GM12865 (cell line): ENCODE data around the gene PLXNB3.

Experiments
- DNase-seq: peaks from one replicate; pipeline ENCODE4 v3.0.0; 2010; ENCODE audit warnings: low read depth
- H3K4me3 ChIP-seq: 2 replicates; pipeline ENCODE4 v1.5.1; 2011; ENCODE audit warnings: mild to moderate bottlenecking, low read depth, low read length, control low read depth
- CTCF ChIP-seq: IDR thresholded peaks from 2 replicates; pipeline ENCODE4 v1.5.1; 2011; ENCODE audit warnings: low read length, control low read depth, low read depth, inconsistent platforms; ENCODE audit not compliant: insufficient read depth; ENCODE audit errors: missing control alignments

PLXNB3 gene

GRCh38 chrX:153804621-153805020, 40.6 kb downstream of the PLXNB3 start:
- no peak for DNase-seq
- H3K4me3 ChIP-seq, result no peak overlapping the region
- no peak for TF ChIP-seq CTCF

- no peak for TF ChIP-seq CTCF
- no peak overlapping the region for H3K4me3 ChIP-seq
- DNase-seq, result no peak
Measured at GRCh38 chrX:153805436-153805835, 41.4 kb downstream of the PLXNB3 start.

GRCh38 chrX:153806999-153807575, 43.0 kb downstream of the PLXNB3 start:
- no peak for TF ChIP-seq CTCF
- no peak for DNase-seq
- no peak overlapping the region for H3K4me3 ChIP-seq

GRCh38 chrX:153807976-153808375, 43.9 kb downstream of the PLXNB3 start:
- no peak for TF ChIP-seq CTCF
- DNase-seq, result no peak
- H3K4me3 ChIP-seq, result no peak overlapping the region

GRCh38 chrX:153812220-153812619, 48.2 kb downstream of the PLXNB3 start:
- TF ChIP-seq CTCF, result no peak
- H3K4me3 ChIP-seq, result no peak overlapping the region
- DNase-seq, result no peak

- DNase-seq, result no peak
- TF ChIP-seq CTCF, result no peak
- H3K4me3 ChIP-seq, result no peak overlapping the region
Measured at GRCh38 chrX:153813161-153813560, 49.1 kb downstream of the PLXNB3 start.

GRCh38 chrX:153814591-153815315, 50.7 kb downstream of the PLXNB3 start:
- no peak overlapping the region for H3K4me3 ChIP-seq
- TF ChIP-seq CTCF, result no peak
- DNase-seq, result no peak
